RWPE1 (cell line): ENCODE measurements around the gene DPF3.

Source experiments
- CTCF ChIA-PET: fragments of 350-600 bp; sonication (Branson Sonifier 250); formaldehyde crosslinking; extraction: SDS; loops from one replicate; lab custom pipeline; 2021; lab: Yijun Ruan, JAX
- POLR2A ChIA-PET: fragments of 400-600 bp; formaldehyde crosslinking; extraction: SDS; loops from one replicate; lab custom pipeline; 2020; ENCODE audit warnings: antibody characterized with exemption; ENCODE audit not compliant: low non-redundant PET; lab: Yijun Ruan, JAX
- DNase-seq: peaks from one replicate; pipeline ENCODE4 v3.0.0; 2012; ENCODE audit warnings: low spot score
- H3K27ac ChIP-seq: fragments of 450-650 bp; 2 replicates; pipeline ENCODE4 v1.5.1; 2017
- TF ChIP-seq, protein P1 (sequence below): fragments of 450-650 bp; conservative IDR thresholded peaks from 2 replicates; pipeline ENCODE4 v1.5.1; 2017; ENCODE audit warnings: low read depth, mild to moderate bottlenecking

Gene DPF3

DNA sequence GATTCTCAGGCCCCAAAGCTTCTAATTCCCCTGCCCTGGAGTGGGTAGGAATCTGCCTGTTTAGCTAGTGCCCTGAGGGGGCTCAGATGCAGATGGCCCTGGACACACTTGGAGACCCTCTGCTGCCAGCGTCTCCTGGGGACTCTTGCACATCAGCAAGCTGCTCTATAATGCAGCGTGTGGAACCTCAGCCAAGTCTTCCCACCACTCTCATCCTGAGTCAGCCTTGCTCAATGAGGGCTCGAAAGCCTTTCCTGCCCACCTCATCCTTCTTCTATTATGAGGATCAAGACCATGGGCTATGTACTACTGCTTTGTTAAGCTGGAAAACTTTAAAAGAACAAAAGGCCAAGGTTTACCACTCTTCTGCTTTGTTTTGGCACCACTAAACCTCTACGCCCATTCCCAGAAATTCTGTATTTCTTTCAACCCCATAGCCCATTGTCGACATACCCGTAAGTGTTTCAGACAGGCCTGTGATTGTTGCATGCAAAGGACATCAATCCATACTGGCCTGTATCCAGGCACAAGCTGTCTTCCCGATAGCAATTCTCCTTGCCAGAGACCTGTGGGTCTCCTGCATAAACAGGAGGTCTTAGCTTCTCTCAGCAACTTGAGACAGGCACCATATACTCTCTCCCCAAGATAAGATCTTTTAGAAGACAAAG, 246.9 kb downstream of the DPF3 start:
- TF ChIP-seq, protein P1, sequence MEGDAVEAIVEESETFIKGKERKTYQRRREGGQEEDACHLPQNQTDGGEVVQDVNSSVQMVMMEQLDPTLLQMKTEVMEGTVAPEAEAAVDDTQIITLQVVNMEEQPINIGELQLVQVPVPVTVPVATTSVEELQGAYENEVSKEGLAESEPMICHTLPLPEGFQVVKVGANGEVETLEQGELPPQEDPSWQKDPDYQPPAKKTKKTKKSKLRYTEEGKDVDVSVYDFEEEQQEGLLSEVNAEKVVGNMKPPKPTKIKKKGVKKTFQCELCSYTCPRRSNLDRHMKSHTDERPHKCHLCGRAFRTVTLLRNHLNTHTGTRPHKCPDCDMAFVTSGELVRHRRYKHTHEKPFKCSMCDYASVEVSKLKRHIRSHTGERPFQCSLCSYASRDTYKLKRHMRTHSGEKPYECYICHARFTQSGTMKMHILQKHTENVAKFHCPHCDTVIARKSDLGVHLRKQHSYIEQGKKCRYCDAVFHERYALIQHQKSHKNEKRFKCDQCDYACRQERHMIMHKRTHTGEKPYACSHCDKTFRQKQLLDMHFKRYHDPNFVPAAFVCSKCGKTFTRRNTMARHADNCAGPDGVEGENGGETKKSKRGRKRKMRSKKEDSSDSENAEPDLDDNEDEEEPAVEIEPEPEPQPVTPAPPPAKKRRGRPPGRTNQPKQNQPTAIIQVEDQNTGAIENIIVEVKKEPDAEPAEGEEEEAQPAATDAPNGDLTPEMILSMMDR = no peak
- DNase-seq = no peak
- no peak overlapping the region for H3K27ac ChIP-seq
- POLR2A ChIA-PET = no interaction called here
- CTCF ChIA-PET = no interaction called here

DNA sequence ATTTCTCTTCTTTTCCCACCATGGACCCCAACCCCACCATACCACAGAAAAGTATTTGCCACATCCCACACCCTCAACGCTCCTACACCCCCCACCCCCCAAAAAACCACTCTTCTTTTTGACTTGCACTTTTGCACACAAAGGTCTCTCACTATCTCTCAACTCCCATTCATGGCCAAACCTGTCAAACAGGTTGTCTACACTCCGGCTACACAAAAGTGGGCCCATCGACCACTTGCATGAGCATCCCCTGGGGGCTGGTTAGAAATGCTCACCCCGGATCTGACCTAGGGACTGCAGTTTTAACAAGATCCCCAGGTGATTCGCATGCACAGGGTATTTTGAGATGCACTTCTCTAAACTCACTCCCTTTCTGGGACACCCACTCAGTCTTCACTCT, 248.2 kb downstream of the DPF3 start:
- TF ChIP-seq, protein P1 = no peak
- DNase-seq = no peak
- ChIA-PET POLR2A (no interaction called here), CTCF (no interaction called here)
- no peak overlapping the region for H3K27ac ChIP-seq

DNA sequence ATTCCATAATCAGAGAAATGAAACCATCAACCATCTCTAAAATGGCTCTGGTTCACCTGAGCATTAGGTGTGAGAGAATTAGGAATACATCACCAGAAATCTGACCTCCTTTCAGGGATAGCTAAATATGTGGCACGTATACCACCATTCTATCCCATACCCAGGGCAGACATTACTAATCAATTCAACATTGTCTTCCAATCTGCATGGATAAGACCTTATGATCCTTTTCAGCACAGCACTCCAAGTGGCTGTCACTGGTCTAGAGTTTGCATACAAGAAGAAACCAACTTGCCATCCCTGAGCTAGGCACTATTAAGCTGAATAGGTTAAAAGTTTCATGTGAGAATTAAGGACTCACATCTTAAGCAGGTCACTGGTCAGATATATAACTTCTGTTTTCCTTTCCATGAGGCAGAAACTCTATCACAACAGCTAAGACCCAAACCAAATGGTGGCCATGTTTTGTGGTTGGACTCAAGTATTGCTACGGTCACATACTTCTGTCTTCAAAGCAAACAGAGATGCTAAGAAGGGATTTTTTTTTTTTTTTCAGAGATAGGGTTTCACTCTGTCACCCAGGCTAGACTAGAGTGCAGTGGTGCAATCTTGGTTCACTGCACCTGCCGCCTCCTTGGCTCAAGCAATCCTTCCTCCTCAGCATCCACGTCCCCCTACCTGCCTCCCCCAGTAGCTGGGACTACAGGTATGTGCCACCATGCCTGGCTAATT, 249.0 kb downstream of the DPF3 start:
- DNase-seq = no peak
- CTCF ChIA-PET = no interaction called here
- POLR2A ChIA-PET = no interaction called here
- TF ChIP-seq, protein P1 = no peak
- no peak overlapping the region for H3K27ac ChIP-seq

DNA sequence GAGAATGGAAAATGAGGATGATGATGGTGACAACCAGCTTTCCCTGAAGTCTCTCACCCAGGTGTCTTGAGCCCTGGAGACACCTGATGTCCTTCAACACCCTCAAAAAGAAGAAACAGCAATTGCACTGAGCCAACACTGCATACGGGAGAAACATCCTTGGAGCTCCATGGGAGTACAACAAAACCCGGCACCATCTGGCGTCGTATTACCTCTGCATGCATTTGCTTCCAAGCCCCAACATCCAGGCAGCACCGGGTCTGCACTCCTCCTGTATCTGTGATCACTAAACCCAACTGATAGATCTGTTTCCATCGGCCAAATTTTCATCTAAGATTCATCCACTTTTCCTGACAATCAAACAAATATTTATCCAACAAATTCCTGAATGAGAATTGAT, 249.9 kb downstream of the DPF3 start:
- ChIA-PET POLR2A (no interaction called here), CTCF (interaction anchor here (0.5 kb wide), 1 partner anchor 19 kb away, joined by 10 read pairs; no protein-coding TSS in a partner anchor)
- TF ChIP-seq, protein P1 = no peak
- no peak overlapping the region; the same call in 1 of the 2 replicates for H3K27ac ChIP-seq
- DNase-seq = no peak

DNA sequence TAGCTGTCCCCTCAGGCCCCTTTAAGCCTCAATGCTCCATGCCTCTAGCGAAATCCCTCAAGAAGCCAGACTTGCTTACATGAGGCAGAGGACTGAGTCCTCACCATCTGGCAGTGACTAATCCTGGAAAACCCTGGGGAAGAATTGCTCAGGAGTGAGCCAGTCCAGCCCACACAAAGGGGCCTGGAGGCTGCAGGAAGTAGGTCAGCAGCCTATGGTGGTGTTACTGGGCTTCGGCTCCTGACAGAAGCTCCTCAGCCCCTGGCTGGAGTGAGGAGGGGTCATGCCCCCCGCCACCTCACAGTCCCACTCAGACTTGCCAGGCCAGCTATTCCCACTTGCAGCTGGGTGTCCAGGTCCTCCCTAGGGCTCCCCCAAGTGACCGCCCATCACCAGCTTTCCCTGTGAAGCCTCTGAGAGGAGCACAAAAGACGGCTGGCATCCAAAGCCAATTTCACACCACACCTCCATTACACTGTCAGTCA, 250.5 kb downstream of the DPF3 start:
- peak overlapping the region; percentile 70 for H3K27ac ChIP-seq
- TF ChIP-seq, protein P1 = no peak
- ChIA-PET POLR2A (no interaction called here), CTCF (no interaction called here)
- peak; percentile 95 for DNase-seq

DNA sequence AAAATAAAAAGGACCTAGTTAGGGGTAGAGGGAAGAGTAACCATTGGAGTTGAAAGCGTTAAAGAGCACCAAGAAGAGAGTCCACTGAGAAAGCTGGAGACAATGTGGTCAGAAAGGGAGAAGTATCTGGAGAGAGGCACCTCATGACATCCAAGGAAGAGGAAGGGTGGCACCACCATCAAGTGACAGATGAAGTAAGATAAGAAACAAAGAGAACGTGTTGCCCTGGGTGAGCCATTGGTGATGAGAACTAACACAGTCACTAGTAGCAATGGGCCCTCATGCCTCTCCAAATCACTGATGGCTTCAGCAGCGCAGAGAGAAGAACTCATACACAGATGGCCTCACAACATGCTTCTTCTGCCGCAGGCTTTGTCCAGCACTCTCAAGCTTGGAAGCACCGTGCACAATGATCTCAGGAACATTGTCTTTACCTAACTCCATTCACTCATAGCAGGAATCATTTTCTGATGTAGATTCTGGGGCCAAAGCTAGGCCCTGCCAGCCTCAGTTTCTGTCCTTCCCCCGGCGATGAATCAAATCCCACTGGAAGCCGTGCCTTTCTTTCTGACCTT, 252.9 kb downstream of the DPF3 start:
- TF ChIP-seq, protein P1 = no peak
- ChIA-PET POLR2A (no interaction called here), CTCF (no interaction called here)
- DNase-seq = no peak
- no peak overlapping the region for H3K27ac ChIP-seq
